GM12875 (cell line): ENCODE data around the gene TGFA.

ENCODE experiments used
- H3K4me3 ChIP-seq: one replicate; pipeline ENCODE4 v1.5.1; 2011; ENCODE audit warnings: low read depth, low read length, control low read depth
- TF ChIP-seq, protein P1 (sequence below): IDR thresholded peaks from 2 replicates; pipeline ENCODE4 v1.5.1; 2011; ENCODE audit warnings: low read depth, mild to moderate bottlenecking, control low read depth, inconsistent platforms, low read length, moderate library complexity, borderline replicate concordance; ENCODE audit not compliant: insufficient read depth

The TGFA gene

GRCh38 chr2:70553334-70553583 is 367 bp downstream of the TGFA start:
- H3K4me3 ChIP-seq, result no peak overlapping the region
- TF ChIP-seq, protein P1, sequence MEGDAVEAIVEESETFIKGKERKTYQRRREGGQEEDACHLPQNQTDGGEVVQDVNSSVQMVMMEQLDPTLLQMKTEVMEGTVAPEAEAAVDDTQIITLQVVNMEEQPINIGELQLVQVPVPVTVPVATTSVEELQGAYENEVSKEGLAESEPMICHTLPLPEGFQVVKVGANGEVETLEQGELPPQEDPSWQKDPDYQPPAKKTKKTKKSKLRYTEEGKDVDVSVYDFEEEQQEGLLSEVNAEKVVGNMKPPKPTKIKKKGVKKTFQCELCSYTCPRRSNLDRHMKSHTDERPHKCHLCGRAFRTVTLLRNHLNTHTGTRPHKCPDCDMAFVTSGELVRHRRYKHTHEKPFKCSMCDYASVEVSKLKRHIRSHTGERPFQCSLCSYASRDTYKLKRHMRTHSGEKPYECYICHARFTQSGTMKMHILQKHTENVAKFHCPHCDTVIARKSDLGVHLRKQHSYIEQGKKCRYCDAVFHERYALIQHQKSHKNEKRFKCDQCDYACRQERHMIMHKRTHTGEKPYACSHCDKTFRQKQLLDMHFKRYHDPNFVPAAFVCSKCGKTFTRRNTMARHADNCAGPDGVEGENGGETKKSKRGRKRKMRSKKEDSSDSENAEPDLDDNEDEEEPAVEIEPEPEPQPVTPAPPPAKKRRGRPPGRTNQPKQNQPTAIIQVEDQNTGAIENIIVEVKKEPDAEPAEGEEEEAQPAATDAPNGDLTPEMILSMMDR, result no peak

- TF ChIP-seq, protein P1, result no peak
- H3K4me3 ChIP-seq, result no peak overlapping the region
Measured at GRCh38 chr2:70552501-70553333, 909 bp downstream of the TGFA start.

DNA sequence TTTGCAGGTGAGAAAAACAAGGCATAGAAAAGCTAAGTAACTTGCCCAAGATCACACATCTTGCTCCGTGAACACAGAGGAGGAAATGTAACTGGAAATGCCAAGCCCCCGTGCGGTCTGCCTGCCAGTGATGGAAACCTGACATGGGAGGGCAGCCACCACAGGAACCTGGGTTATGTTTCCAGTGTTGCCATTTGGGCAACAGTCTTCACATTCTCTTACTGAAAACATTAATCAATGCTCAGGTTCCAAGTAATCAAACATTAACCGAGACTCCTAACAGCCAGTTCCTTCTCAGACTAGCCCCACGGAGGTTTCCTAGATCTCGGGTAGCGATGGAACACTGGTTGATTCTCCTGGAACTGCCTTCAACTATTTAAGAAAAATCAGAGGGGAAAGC is 2.5 kb downstream of the TGFA start:
- H3K4me3 ChIP-seq, result no peak overlapping the region
- TF ChIP-seq, protein P1, result no peak

DNA sequence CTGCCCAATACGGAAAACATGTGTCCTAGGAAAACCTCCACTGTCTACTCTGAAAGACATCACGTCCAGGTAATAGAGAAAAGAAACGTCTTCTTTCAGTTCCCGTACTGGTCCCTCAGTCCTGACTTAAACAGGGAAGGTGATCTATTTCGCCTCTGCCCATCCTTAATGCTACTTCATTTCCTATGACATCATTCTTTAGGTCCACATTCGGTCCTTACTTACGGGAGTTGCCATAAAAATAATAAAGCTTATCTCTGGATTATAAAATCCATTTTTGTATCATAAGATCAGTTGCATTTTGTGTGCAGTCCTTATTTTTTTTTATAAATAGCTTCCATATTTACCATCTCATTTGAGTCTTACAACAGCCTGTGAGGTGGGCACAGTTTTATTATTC is 3.7 kb downstream of the TGFA start:
- TF ChIP-seq, protein P1, result no peak

GRCh38 chr2:70549064-70549710 is 4.4 kb downstream of the TGFA start:
- TF ChIP-seq, protein P1, result no peak
- no peak overlapping the region for H3K4me3 ChIP-seq

More for the DNA sequence above, 3.7 kb downstream of the TGFA start:
- no peak overlapping the region for H3K4me3 ChIP-seq

- TF ChIP-seq, protein P1, result no peak
- no peak overlapping the region for H3K4me3 ChIP-seq
Measured at GRCh38 chr2:70548233-70548632, 5.4 kb downstream of the TGFA start.

GRCh38 chr2:70546885-70547284 is 6.7 kb downstream of the TGFA start:
- H3K4me3 ChIP-seq, result no peak overlapping the region
- TF ChIP-seq, protein P1, result no peak
